ENCODE data around the gene ADNP. TPM values are rescaled to one million over a fixed set of nuclear protein-coding genes. Genes with fewer than 3 reads are reported as not detected.

ADNP gene
- total RNA-seq, 4 donors from 2014 or later: 29.2 to 47.5 (median 32.8) TPM

DNA sequence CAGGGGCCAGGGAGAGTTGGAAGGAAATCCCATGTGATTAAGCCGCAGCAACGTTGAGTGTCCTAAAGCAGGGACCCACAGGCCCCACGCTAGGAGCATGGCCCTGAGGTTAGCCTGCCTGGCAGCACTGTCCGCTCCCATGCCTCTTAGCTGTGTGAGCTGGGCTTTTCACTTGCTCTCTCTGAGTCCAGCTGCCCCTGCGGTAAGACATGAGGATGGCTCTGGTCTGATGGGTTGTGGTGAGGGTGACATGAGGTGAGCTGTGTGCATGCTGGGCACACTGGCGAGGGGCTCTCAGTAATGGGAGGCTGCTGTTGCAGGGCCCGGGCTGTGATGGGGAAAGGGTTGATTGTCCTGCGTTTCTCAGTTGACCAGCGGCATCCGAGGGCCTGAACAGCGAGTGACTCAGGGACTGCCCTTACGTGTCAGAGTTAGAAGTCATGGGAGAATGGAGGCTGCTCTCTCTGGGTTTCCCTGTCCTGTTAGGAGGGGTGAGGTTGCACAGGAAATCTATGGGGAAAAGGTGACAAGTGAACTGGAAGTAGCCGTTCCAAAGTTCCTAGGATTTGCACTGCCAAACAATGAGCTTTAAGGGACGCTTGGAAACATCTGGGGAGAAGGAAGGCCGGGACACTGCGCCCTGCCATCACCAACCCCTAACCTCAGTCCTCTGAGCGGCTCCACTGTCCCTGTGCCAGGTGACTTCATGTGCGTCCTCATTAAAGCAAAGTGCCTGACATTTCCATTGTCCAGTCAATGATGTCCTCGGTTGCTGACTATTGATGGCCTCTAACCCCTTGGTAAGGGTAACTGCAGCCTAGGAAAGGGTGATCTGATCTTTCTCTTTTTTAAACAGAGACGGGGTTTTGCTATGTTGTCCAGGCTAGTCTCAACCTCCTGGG lies 51.3 kb downstream of the ADNP start:
- H3K4me1 ChIP-seq: no peaks in the 10 kb centered on the region
- H3K4me3 ChIP-seq: no peak overlapping the region
- TF ChIP-seq POLR2A (IDR thresholded peaks at IDR 0.05): no peak
- TF ChIP-seq, protein P1, sequence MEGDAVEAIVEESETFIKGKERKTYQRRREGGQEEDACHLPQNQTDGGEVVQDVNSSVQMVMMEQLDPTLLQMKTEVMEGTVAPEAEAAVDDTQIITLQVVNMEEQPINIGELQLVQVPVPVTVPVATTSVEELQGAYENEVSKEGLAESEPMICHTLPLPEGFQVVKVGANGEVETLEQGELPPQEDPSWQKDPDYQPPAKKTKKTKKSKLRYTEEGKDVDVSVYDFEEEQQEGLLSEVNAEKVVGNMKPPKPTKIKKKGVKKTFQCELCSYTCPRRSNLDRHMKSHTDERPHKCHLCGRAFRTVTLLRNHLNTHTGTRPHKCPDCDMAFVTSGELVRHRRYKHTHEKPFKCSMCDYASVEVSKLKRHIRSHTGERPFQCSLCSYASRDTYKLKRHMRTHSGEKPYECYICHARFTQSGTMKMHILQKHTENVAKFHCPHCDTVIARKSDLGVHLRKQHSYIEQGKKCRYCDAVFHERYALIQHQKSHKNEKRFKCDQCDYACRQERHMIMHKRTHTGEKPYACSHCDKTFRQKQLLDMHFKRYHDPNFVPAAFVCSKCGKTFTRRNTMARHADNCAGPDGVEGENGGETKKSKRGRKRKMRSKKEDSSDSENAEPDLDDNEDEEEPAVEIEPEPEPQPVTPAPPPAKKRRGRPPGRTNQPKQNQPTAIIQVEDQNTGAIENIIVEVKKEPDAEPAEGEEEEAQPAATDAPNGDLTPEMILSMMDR (IDR thresholded peaks at IDR 0.05): no peak
- H3K27ac ChIP-seq: no peak overlapping the region
- peaks cover 0 to 14% (median 0%) of the 10 kb centered on the region in 3 donors for H3K36me3 ChIP-seq
- H3K27me3 ChIP-seq: no peaks in the 10 kb centered on the region
- intact Hi-C loops (cut with DNase I): no loop called here
- DNase-seq: no peak
- 85% methylated on average over 12 to 16 of the region's 20 CpGs for WGBS, 2 donors
- no peaks in the 10 kb centered on the region for H3K9me3 ChIP-seq

GRCh38 chr20:50877232-50877743 lies 53.9 kb downstream of the ADNP start:
- intact Hi-C loops (cut with DNase I): no loop called here
- Histone ChIP-seq H3K27me3 (no peaks in the 10 kb centered on the region), H3K4me3 (no peak overlapping the region), H3K36me3 (peaks cover 0 to 14% (median 0%) of the 10 kb centered on the region in 3 donors), H3K9me3 (no peaks in the 10 kb centered on the region), H3K4me1 (no peaks in the 10 kb centered on the region), H3K27ac (no peak overlapping the region)
- TF ChIP-seq, protein P1 (IDR thresholded peaks at IDR 0.05): no peak
- no peak for TF ChIP-seq POLR2A (IDR thresholded peaks at IDR 0.05)
- no peak for DNase-seq
- 85 to 86% methylated on average over 2 to 4 of the region's 6 CpGs for WGBS, 2 donors

DNA sequence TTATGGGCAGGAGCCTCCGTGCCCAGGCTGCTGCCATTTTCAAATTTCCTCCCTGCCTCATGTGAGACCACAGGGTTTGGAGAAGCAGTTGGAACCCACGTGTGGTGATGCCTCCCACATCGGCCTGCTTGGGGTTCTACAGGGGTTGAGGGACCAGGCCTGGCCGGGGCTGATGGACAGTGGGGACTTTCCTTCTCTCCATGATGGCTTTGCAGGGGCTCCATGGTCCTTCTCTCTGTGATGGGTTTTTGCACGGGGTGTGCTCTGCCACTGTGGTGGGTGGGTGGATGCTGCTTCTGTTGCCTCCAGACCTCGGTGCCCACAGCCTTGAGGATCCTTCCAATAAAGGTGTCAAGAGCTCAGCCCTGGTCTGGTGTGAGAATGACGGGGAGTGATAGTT lies 54.4 kb downstream of the ADNP start:
- Histone ChIP-seq H3K27me3 (no peaks in the 10 kb centered on the region), H3K9me3 (no peaks in the 10 kb centered on the region), H3K27ac (no peak overlapping the region), H3K4me1 (no peaks in the 10 kb centered on the region), H3K4me3 (no peak overlapping the region), H3K36me3 (peaks cover 0 to 14% (median 0%) of the 10 kb centered on the region in 3 donors)
- DNase-seq: no peak
- intact Hi-C loops (cut with DNase I): no loop called here
- 84 to 88% methylated on average over 4 to 7 of the region's 7 CpGs for WGBS, 2 donors
- TF ChIP-seq POLR2A (IDR thresholded peaks at IDR 0.05): no peak
- TF ChIP-seq, protein P1 (IDR thresholded peaks at IDR 0.05): no peak

DNA sequence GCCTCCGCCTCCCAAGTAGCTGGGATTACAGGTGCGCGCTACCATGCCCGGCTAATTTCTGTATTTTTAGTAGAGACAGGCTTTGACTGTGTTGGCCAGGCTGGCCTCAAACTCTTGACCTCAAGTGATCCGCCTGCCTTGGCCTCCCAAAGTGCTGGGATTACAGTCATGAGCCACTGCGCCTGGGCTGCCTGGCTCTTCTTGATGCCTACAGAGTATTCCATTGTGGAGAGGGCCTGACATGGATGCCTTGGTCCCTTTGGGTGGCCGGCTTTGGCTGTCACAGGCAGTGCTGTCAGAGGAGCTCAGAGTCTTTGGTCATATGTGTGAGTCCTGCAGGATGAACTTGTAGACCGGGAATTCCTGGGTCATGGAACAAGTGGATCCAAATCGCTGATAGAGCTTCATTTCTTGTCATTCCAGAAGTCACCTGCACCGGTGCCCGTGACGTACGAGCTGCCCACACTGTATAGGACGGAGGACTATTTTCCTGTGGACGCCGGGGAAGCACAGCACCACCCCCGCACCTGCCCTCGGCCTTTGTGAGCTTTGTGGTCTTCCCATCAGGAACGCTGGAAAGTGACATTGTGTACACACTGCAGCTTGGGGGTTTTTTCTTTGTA lies 55.1 kb downstream of the ADNP start:
- WGBS, 2 donors: 93 to 96% methylated on average over 12 to 18 of the region's 19 CpGs
- Histone ChIP-seq H3K4me3 (no peak overlapping the region), H3K27ac (no peak overlapping the region), H3K27me3 (no peaks in the 10 kb centered on the region), H3K4me1 (no peaks in the 10 kb centered on the region), H3K36me3 (peaks cover 0 to 14% (median 0%) of the 10 kb centered on the region in 3 donors), H3K9me3 (no peaks in the 10 kb centered on the region)
- intact Hi-C loops (cut with DNase I): no loop called here
- TF ChIP-seq, protein P1 (IDR thresholded peaks at IDR 0.05): no peak
- TF ChIP-seq POLR2A (IDR thresholded peaks at IDR 0.05): no peak
- DNase-seq: no peak

All from esophagus squamous epithelium (tissue), 5 donors.